Activated CD4-positive, alpha-beta T cell treated with anti-CD3 and anti-CD28 coated beads for 1 hour (primary cell): ENCODE results near the gene FBL.
"Not testable (repeated sequence)": the region's sequence is repeated elsewhere in the genome, so short reads cannot be mapped to it uniquely, and the experiment has no call there.

Experiments
- DNase-seq: peaks from one replicate; pipeline ENCODE4 v3.0.0-alpha.2; 2020

The FBL gene

DNA sequence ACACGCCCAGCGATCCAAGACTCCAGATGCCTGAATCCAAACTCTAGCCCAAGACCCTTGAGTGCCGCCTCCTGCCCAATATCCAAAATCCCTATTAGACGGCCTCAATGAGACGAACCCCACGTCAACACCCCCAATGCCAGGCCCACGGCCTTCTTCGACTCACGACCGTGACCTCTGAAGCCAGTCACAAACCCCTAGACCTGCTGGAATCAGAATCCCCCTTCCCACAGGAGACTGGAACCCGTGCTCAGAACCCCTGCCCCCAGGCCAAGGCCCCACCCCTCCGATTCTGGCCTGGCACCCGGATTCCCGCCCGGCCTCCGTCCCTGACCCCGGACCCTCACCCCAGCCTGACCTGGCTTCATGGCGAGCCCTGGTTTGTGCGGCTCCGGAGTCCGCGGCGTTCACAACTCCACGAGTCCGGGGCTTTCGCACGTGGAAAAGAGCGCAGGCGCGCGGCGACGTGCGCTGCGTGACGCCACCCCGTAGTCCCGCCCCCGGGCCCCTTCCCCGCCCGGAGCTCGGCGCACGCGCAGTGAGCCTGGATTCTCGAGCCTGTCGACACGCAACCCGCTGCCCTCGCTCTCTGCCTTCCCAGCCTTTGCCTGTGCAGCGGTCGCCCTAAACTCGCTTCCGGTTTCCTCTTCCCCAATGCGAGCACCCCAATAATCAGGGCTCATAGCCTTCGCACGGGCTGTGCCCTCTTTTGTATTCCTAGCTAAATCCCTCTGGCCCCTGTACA is at the start of gene FBL:
Gene FBL, minus strand, starts transcription at position 447 of the 745 bp plus-strand sequence. Its CDS starts 79 bp downstream, at position 368.
- DNase-seq: peak; percentile 97

GRCh38 chr19:39895096-39895495 is 48.9 kb upstream of the FBL start:
- DNase-seq: not testable (repeated sequence)

DNA sequence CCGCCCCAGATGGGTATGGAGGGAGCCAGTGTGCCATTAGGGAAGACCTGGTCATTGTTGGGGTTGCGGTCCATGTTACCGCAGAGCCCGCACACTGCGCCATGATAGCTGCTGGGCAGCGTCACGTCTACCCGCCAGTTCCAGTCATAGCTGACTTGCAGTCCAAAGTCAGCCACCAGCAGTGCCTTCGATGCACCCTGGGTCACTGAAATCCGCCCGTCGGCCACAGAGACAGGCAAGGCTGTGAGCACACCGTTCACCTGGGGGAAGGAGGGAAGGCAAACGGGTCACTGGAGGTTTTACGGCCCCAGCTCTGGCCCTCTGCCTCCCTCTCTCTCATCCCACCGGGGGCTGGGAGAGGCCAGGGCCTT is 48.0 kb upstream of the FBL start:
- not testable (repeated sequence) for DNase-seq

DNA sequence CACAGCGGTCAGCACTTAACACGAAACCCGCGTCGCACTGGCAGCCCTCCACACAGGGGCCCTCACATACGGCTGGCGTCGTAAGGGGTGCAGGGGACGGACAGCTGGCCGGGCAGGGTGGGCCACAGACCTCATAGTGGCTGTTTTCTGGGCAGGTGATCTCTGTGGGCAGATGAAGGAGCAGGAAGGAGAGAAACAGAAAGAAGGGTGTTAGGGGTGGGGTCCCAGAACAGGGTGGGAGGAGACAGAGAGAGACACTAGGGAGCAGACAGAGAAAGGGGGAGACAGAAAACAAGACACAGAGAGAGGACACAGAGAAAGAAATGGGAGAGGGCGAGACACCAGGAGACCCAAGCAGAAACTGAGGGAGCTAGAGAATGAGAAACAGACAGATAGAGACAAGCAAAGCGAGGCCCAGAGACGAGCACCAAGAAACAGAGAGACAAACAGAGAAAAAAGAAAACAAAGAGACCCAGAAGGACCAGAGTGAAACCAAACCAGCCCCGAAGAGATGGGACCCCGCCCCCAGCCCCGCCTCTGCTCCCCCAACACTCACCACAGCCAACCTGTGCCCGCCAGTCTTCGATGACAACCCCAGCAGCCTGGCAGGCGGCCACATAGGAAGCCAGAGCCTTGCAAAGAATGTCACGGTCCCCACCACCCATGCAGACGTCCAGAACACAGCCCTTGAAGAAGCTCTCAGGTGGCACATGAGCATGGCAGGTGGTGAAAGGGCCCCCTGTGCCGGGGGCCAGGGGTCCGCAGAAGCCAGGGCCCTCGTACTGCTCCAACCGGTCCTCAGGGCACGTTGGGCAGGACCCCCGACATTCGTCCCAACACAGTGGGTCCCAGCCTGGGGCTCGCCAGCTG is 47.4 kb upstream of the FBL start:
- not testable (repeated sequence) for DNase-seq

DNA sequence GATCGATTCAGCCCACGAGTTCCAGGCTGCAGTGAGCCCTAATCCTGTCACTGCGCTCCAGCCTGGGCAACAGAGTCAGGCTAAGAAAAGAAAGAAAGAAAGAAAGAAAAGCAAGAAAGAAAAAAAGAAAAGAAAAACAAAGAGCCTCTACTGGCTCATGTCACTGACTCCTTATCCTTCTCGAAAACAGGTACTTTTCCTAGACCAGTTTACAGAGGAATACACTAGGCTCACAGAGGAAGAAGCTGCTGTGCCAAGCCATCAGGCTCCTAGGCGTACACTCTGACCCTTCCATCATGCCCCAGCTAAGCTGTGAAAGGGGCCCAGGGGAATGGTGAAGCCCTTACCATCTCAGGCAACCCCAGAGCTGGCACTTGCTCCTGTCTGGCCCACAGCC is 46.3 kb upstream of the FBL start:
- DNase-seq: not testable (repeated sequence)

- not testable (repeated sequence) for DNase-seq
Measured at GRCh38 chr19:39891660-39892505, 45.7 kb upstream of the FBL start.

- DNase-seq: no peak
Measured at GRCh38 chr19:39890755-39891551, 44.8 kb upstream of the FBL start.

DNA sequence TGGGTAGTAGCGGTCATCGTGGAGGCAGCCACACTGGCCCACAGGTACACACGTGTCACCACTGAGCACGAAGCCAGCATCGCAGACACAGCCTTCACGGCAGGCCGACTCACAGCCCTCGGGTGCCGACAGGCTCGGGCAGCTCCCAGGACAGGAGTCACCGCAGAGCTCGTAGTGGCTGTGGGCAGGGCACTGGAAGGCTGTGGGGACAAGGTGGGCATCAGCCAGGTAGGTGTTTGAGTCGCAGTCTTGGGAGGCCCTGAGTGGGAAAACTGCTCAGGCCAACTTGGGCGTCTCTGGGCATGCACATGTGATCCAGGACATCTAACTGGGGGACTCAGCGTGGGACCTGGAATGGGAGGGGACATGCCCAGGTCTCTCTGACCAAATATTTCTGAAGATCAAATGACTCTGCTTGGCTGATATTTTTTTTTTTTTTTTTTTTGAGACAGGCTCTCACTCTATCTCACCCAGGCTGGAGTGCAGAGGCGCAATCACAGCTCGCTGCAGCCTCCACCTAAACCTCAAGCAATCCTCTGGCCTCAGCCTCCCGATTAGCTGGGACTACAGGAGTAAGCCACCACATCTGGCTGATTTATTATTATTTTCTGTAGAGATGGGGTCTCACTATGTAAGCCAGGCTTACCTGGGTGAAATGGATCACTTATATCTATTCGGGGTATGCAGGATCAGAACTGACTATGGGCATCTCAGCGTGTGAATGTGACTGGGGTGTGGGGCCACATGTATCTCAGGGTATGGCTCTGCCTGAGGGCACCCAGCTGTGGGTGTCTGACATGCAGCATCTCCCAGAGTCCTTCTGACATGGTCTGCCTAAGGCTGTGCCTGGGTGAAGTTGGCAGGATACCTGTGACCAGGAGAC is 43.9 kb upstream of the FBL start:
- DNase-seq: not testable (repeated sequence)

GRCh38 chr19:39887456-39887951 is 41.3 kb upstream of the FBL start:
- DNase-seq: not testable (repeated sequence)

DNA sequence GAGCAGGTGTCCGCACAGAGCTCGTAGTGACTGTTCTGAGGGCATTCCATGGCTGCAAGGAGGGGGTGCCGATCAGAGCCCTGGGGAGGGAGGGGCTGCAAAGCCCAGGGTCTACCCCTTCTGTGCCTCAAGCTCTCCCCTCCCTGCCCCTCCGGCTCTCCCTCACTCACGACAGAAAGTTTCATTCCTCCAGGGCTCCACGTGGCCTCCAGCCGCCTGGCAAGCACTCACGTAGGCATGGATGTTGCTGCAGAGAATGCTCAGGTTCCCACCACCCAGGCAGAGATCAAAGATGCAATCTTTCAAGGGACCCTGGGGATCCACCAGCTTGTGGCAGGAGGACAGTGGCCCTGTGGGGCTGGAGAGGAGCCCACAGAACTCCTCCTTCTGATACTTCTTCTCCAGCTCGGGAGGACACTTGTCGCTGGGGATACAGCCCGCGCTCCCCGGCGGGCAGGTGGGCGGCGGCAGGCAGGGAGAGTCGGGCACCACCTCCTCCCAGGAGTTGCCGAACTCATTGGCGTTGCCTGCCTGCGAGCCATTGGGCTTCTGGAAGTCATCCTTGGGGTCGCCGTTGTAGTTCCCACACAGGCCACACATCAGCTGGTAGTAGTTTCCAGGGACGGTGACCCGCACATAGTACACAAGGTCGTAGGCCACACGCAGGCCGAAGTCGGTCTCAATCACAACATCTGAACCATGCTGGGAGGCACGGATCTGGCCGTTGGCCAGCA is 39.8 kb upstream of the FBL start:
- DNase-seq: not testable (repeated sequence)

DNA sequence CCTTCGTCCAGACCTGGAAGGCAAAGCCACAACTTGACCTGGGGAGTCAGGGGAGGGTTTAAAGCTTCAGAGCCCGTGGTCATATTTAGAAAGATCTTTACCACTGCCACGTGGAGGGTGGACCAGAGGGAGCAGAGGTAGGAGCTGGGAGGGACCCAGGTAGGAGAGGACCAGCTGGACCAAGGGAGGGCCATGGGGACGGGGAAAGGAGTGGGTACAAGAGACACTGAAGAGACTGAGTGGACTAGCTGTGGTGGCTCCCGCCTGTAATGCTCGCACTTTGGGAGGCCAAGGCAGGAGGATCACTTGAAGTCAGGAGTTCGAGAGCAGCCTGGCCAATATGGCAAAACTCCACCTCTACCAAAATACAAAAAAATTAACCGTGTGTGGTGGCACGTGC is 38.5 kb upstream of the FBL start:
- not testable (repeated sequence) for DNase-seq

DNA sequence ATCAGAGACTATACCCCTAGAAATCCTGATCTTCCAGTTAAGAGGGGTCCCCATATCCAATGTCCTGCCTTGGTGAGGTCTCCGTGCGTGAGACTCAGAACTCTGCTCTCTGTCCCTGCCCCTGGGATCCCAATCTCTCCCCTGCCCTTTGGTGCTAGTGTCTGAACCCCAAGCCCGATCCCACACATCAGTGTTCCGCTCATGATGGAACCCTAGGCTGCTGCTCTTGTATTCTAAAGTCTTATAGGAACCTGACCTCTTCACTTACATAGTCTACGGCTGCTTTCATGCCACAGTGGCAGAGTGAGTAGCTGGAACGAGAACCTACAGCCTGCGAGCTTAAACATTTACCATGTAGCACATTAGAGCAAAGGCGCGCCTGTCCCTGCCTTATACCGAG is 36.5 kb upstream of the FBL start:
- DNase-seq: not testable (repeated sequence)

DNA sequence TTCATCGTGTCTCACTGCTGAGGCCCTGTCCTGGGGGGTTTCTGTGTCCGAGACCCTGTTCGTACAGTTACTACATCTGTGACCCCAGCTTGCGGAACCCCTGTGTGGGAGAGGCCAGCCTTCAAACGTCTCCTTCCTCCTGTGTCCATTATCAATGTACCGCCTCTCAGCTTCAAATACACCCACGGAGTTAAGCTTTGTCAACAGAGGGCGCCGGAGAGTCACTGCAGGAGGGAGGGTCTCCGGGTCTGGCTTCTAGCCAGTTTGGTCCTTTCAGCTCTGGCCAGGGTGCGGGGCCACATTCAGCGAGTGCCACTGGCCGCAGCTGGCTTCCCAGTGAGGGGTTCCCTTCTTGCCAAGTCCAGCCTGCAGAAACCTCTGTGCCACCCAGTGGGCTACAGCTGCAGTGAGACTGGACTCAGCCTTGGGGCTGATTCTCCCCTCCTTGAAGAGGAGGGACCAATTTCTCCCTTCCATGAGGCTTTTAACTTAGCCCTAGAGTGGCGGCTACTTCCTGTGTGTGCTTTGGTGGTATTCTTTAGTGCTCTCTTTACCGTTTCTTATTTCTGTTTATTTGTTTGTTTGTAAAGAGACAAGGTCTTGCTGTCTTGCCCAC is 35.4 kb upstream of the FBL start:
- DNase-seq: not testable (repeated sequence)

DNA sequence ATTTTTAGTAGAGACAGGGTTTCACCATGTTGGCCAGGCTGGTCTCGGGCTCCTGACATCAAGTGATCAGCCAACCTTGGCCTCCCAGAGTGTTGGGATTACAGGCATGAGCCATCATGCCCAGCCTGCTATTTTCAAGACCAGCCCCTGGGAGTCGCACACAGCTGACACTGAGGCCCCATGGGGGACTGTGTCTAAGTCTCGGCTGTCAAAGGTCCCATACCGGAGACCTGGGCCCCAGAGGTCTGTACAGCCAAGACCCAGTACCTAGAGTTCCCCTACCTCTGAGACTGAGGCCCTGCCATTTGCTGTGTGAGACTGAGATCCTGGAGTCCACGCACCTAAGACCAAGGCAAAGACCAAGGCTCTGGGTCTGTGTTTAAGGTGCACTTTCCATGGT is 34.1 kb upstream of the FBL start:
- not testable (repeated sequence) for DNase-seq

GRCh38 chr19:39879796-39880195 is 33.6 kb upstream of the FBL start:
- not testable (repeated sequence) for DNase-seq

DNA sequence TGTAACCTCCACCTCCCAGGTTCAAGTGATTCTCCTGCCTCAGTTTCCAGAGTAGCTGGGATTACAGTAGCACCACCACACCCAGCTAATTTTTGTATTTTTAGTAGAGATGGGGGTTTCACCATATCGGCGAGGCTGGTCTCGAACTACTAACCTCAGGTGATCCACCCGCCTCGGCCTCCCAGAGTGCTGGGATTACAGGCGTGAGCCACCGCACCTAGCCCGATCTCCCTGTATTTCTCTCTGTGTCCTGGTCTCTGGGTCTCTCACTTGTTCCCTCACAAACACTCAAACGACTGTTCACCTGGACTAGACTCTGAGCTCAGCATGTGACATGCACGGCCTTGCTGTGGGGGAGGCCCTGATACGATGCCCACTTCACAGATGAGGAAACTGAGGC is 32.7 kb upstream of the FBL start:
- DNase-seq: not testable (repeated sequence)

DNA sequence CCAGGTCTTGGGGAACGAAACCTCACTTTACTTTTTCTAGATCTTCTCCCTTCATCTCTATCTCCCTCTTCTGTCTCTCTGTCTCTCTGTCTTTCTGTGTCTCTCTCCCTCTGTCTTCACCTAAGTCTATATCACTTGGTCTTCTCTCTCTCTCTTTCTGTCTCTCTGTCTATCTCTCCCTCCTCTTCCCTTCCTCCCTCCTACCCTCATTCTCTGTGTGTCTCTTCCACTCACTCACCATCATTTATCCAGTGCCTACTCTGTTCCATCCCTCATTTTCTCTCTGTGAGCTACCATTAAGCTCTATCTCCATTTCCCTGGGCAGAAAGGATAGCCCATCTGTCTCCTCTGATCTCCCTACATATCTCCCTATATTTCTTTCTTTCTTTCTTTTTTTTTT is 32.2 kb upstream of the FBL start:
- DNase-seq: no peak

- not testable (repeated sequence) for DNase-seq
Measured at GRCh38 chr19:39877982-39878381, 31.8 kb upstream of the FBL start.

GRCh38 chr19:39877488-39877887 is 31.3 kb upstream of the FBL start:
- DNase-seq: not testable (repeated sequence)

DNA sequence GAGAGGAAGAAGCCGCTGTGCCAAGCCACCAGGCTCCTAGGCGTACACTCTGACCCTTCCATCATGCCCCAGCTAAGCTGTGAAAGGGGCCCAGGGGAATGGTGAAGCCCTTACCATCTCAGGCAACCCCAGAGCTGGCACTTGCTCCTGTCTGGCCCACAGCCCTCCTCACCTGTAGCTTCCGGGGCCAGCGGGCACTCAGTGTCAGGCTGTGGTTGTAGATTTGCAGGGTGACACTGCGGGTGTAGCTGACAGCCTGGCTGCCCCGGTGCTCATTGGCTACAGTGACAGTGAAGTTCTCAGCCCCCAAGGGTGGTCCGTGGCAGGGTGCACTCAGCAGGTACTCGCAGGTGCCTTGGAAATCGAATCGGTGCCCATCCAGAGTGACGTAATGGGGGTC is 30.3 kb upstream of the FBL start:
- DNase-seq: not testable (repeated sequence)
